CD4-positive, CD25-positive, alpha-beta regulatory T cell (primary cell): ENCODE data around the gene ZNF749. TPM values are rescaled to one million over a fixed set of nuclear protein-coding genes. Genes with fewer than 3 reads are reported as not detected.

ENCODE experiments used
- ATAC-seq, 2 donors: fragments of 150-1000 bp; cut with Tn5 transposase; one replicate each; pipeline ENCODE4 v1.10.0; 2021; ENCODE audit warnings: low read depth in 2 of 2, moderate number of reproducible peaks in 2 of 2, moderate library complexity in 1 of 2
- DNase-seq, 3 donors: peaks; one replicate each; pipeline versions ENCODE4 v3.0.0 to v3.0.0-alpha.2; 2012 to 2022; ENCODE audit warnings: mixed read lengths in 1 of 3
- H3K27ac ChIP-seq: one replicate; pipeline ENCODE4 v1.7.0; 2013; ENCODE audit warnings: mild to moderate bottlenecking, low read length; ENCODE audit not compliant: insufficient read depth, poor library complexity, severe bottlenecking
- H3K27me3 ChIP-seq: one replicate; pipeline ENCODE4 v1.7.0; 2013; ENCODE audit warnings: low read length; ENCODE audit not compliant: control insufficient read depth, insufficient read depth
- H3K36me3 ChIP-seq: one replicate; pipeline ENCODE4 v1.7.0; 2013; ENCODE audit warnings: mild to moderate bottlenecking, low read length, moderate library complexity; ENCODE audit not compliant: control insufficient read depth, insufficient read depth
- H3K4me1 ChIP-seq: 2 replicates; pipeline ENCODE4 v1.7.0; 2013; ENCODE audit warnings: mild to moderate bottlenecking, low read length; ENCODE audit not compliant: insufficient read depth, control insufficient read depth, poor library complexity, severe bottlenecking
- H3K4me3 ChIP-seq: one replicate; pipeline ENCODE4 v1.7.0; 2013; ENCODE audit warnings: low read depth, mild to moderate bottlenecking, low read length, moderate library complexity
- H3K9me3 ChIP-seq, 2 experiments: 1 replicate in 1 of 2; 2 replicates in 1 of 2; pipeline ENCODE4 v1.7.0; 2013; ENCODE audit warnings: low read length in 2 of 2, mild to moderate bottlenecking in 1 of 2, moderate library complexity in 1 of 2; ENCODE audit not compliant: control insufficient read depth in 2 of 2
- H3K27ac Mint-ChIP-seq, 3 donors: one replicate each; pipeline ENCODE4 v1.8.0; 2020 to 2022; ENCODE audit warnings: mild to moderate bottlenecking in 3 of 3, mixed read lengths in 3 of 3, moderate library complexity in 2 of 3
- H3K27me3 Mint-ChIP-seq: one replicate; pipeline ENCODE4 v1.8.0; 2022; ENCODE audit warnings: mild to moderate bottlenecking, mixed read lengths
- H3K36me3 Mint-ChIP-seq: one replicate; pipeline ENCODE4 v1.8.0; 2020; ENCODE audit warnings: mixed read lengths
- H3K4me1 Mint-ChIP-seq, 4 donors: one replicate each; pipeline ENCODE4 v1.8.0; 2020 to 2022; ENCODE audit warnings: mixed read lengths in 4 of 4, mild to moderate bottlenecking in 1 of 4
- H3K4me3 Mint-ChIP-seq, 4 donors: one replicate each; pipeline ENCODE4 v1.8.0; 2020 to 2022; ENCODE audit warnings: mild to moderate bottlenecking in 4 of 4, mixed read lengths in 4 of 4, moderate library complexity in 3 of 4
- H3K9me3 Mint-ChIP-seq, 7 donors: one replicate each; pipeline ENCODE4 v1.8.0; 2020 to 2022; ENCODE audit warnings: mixed read lengths in 7 of 7, mild to moderate bottlenecking in 3 of 7, moderate library complexity in 2 of 7
- polyA plus RNA-seq, 4 donors: library from polyadenylated mRNA; unstranded; fragments of 300-500 nt; fragmentation: Illumina TruSeq; gene quantifications; one replicate each; pipeline ENCODE4 v1.2.3, GENCODE V29; 2021
- total RNA-seq: library from RNA; stranded (reverse); gene quantifications from one replicate; pipeline ENCODE4 v1.2.3, GENCODE V29; 2022

Gene ZNF749
- total RNA-seq, result 5.1 TPM
- 10 to 100 TPM in 1 of 4 donors, 1 to 10 TPM in 3; 6.2 to 10.9 (median 8.2) TPM for polyA plus RNA-seq

GRCh38 chr19:57435062-57435978 is at the start of gene ZNF749:
Gene ZNF749, plus strand, starts transcription at chr19:57435325. Its CDS starts 254 bp downstream, at chr19:57435579.
- Histone ChIP-seq H3K4me3 (peak within 1 kb of the TSS; percentile 84), H3K36me3 (peaks cover 12% of the 10 kb centered on the region), H3K27me3 (no peaks in the 10 kb centered on the region), H3K27ac (peak within 1 kb of the TSS; percentile 75), H3K9me3 (peaks cover 0 to 19% of the 10 kb centered on the region in 2 experiments), H3K4me1 (peaks cover 19% of the 10 kb centered on the region)
- Mint-ChIP-seq H3K36me3 (peaks cover 29% of the 10 kb centered on the region), H3K27ac (peak within 1 kb of the TSS; percentile 57 to 97 (median 93)), H3K9me3 (peaks cover 9 to 29% (median 11%) of the 10 kb centered on the region in 7 donors), H3K4me3 (peak within 1 kb of the TSS; percentile 92 to 99 (median 98)), H3K27me3 (no peaks in the 10 kb centered on the region), H3K4me1 (peaks cover 6 to 43% (median 23%) of the 10 kb centered on the region in 4 donors)
- peak; percentile 100 for ATAC-seq
- DNase-seq, result peak; percentile 96 to 98 (median 98)

- Mint-ChIP-seq H3K4me3 (peak overlapping the region; percentile 94 to 98 (median 96)), H3K9me3 (peaks cover 1 to 28% (median 16%) of the 10 kb centered on the region in 7 donors), H3K27ac (peak overlapping the region; percentile 97 to 98 (median 97)), H3K27me3 (no peaks in the 10 kb centered on the region), H3K4me1 (peaks cover 13 to 36% (median 27%) of the 10 kb centered on the region in 4 donors), H3K36me3 (peaks cover 34% of the 10 kb centered on the region)
- H3K36me3 ChIP-seq, result peaks cover 17% of the 10 kb centered on the region
- peaks cover 15% of the 10 kb centered on the region for H3K4me1 ChIP-seq
- peaks cover 9 to 15% of the 10 kb centered on the region in 2 experiments for H3K9me3 ChIP-seq
- H3K27ac ChIP-seq, result peak overlapping the region; percentile 94
- DNase-seq (no peak), ATAC-seq (no peak)
- H3K27me3 ChIP-seq, result no peaks in the 10 kb centered on the region
- peak overlapping the region; percentile 83 for H3K4me3 ChIP-seq
Measured at GRCh38 chr19:57389194-57389729, 45.9 kb upstream of the ZNF749 start.

- Mint-ChIP-seq H3K36me3 (peaks cover 41% of the 10 kb centered on the region), H3K27ac (peak within 1 kb of the TSS; percentile 97 to 98 (median 97)), H3K4me1 (peaks cover 13 to 37% (median 28%) of the 10 kb centered on the region in 4 donors), H3K9me3 (peaks cover 2 to 31% (median 18%) of the 10 kb centered on the region in 7 donors), H3K27me3 (no peaks in the 10 kb centered on the region), H3K4me3 (peak within 1 kb of the TSS; percentile 94 to 98 (median 96))
- Histone ChIP-seq H3K27me3 (no peaks in the 10 kb centered on the region), H3K36me3 (peaks cover 23% of the 10 kb centered on the region), H3K27ac (peak within 1 kb of the TSS; percentile 94), H3K9me3 (peaks cover 11 to 19% of the 10 kb centered on the region in 2 experiments), H3K4me1 (peaks cover 15% of the 10 kb centered on the region), H3K4me3 (peak within 1 kb of the TSS; percentile 83)
- ATAC-seq (peak; percentile 99), DNase-seq (peak; percentile 93 to 98 (median 97))
Measured at GRCh38 chr19:57389730-57390598, 45.2 kb upstream of the ZNF749 start, which contains the start of gene ZNF548. Gene ZNF548, plus strand, starts transcription at chr19:57389854. Its CDS starts 246 bp downstream, at chr19:57390100.

GRCh38 chr19:57395710-57396109 is 39.4 kb upstream of the ZNF749 start:
- H3K9me3 Mint-ChIP-seq, result peaks cover 8 to 69% (median 35%) of the 10 kb centered on the region in 7 donors
- H3K4me3 Mint-ChIP-seq, result no peak overlapping the region
- no peak for ATAC-seq
- no peaks in the 10 kb centered on the region for H3K27me3 Mint-ChIP-seq
- Histone ChIP-seq H3K36me3 (peaks cover 69% of the 10 kb centered on the region), H3K27me3 (no peaks in the 10 kb centered on the region), H3K4me3 (no peak overlapping the region), H3K27ac (no peak overlapping the region), H3K4me1 (peaks cover 2% of the 10 kb centered on the region), H3K9me3 (peaks cover 47 to 70% of the 10 kb centered on the region in 2 experiments)
- H3K27ac Mint-ChIP-seq, result no peak overlapping the region
- peaks cover 90% of the 10 kb centered on the region for H3K36me3 Mint-ChIP-seq
- no peak for DNase-seq
- H3K4me1 Mint-ChIP-seq, result peaks cover 6 to 23% (median 13%) of the 10 kb centered on the region in 4 donors

- peaks cover 51 to 86% of the 10 kb centered on the region in 2 experiments for H3K9me3 ChIP-seq
- no peaks in the 10 kb centered on the region for H3K27me3 ChIP-seq
- H3K36me3 ChIP-seq, result peaks cover 56% of the 10 kb centered on the region
- DNase-seq (no peak), ATAC-seq (no peak)
- Mint-ChIP-seq H3K4me1 (peaks cover 0 to 6% (median 3%) of the 10 kb centered on the region in 4 donors), H3K27ac (no peak overlapping the region), H3K36me3 (peaks cover 71% of the 10 kb centered on the region), H3K9me3 (peaks cover 8 to 68% (median 38%) of the 10 kb centered on the region in 7 donors), H3K4me3 (no peak overlapping the region), H3K27me3 (no peaks in the 10 kb centered on the region)
- H3K4me3 ChIP-seq, result no peak overlapping the region
- H3K27ac ChIP-seq, result no peak overlapping the region
- H3K4me1 ChIP-seq, result no peaks in the 10 kb centered on the region
Measured at GRCh38 chr19:57398868-57399267, 36.3 kb upstream of the ZNF749 start.

GRCh38 chr19:57403737-57404563 is 31.2 kb upstream of the ZNF749 start:
- Histone ChIP-seq H3K27me3 (no peaks in the 10 kb centered on the region), H3K4me3 (no peak overlapping the region), H3K4me1 (no peaks in the 10 kb centered on the region), H3K9me3 (peaks cover 19 to 48% of the 10 kb centered on the region in 2 experiments), H3K27ac (no peak overlapping the region), H3K36me3 (peaks cover 7% of the 10 kb centered on the region)
- ATAC-seq (no peak), DNase-seq (no peak)
- Mint-ChIP-seq H3K27me3 (no peaks in the 10 kb centered on the region), H3K4me3 (no peak overlapping the region), H3K27ac (no peak overlapping the region), H3K36me3 (peaks cover 20% of the 10 kb centered on the region), H3K9me3 (peaks cover 0 to 22% (median 12%) of the 10 kb centered on the region in 7 donors), H3K4me1 (peaks cover 0 to 10% (median 6%) of the 10 kb centered on the region in 4 donors)
